ENCODE measurements around the gene USP33.
"Not testable (repeated sequence)": the region's sequence is repeated elsewhere in the genome, so short reads cannot be mapped to it uniquely, and the experiment has no call there.

USP33 gene

GRCh38 chr1:77688939-77689338 is 70.7 kb downstream of the USP33 start:
- no peaks in the 10 kb centered on the region for H3K9me3 Mint-ChIP-seq (ENCODE audit: low read depth)

DNA sequence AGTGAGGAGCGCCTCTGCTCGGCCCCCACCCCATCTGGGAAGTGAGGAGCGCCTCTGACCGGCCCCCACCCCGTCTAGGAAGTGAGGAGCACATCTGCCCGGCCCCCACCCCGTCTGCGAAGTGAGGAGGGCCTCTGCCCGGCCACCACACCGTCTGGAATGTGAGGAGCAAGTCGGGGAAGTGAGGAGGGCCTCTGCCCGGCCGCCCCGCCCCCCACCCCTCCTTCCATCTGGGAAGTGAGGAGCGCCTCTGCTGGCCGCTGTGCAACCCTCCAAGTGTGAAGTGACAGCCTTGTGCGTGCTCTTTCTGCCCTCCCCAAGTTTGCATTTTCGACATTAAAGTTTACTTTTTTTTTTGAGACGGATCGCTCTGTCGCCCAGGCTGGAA is 72.1 kb downstream of the USP33 start:
- Mint-ChIP-seq H3K4me3 (peak overlapping the region; percentile 51), H3K9me3 (ENCODE audit: low read depth) (no peaks in the 10 kb centered on the region), H3K27me3 (no peaks in the 10 kb centered on the region)

More at GRCh38 chr1:77688939-77689338, 70.7 kb downstream of the USP33 start:
- Mint-ChIP-seq H3K27me3 (no peaks in the 10 kb centered on the region), H3K4me1 (ENCODE audit: low read depth) (peaks cover 5% of the 10 kb centered on the region), H3K4me3 (no peak overlapping the region), H3K27ac (no peak overlapping the region), H3K36me3 (peaks cover 5% of the 10 kb centered on the region)

DNA sequence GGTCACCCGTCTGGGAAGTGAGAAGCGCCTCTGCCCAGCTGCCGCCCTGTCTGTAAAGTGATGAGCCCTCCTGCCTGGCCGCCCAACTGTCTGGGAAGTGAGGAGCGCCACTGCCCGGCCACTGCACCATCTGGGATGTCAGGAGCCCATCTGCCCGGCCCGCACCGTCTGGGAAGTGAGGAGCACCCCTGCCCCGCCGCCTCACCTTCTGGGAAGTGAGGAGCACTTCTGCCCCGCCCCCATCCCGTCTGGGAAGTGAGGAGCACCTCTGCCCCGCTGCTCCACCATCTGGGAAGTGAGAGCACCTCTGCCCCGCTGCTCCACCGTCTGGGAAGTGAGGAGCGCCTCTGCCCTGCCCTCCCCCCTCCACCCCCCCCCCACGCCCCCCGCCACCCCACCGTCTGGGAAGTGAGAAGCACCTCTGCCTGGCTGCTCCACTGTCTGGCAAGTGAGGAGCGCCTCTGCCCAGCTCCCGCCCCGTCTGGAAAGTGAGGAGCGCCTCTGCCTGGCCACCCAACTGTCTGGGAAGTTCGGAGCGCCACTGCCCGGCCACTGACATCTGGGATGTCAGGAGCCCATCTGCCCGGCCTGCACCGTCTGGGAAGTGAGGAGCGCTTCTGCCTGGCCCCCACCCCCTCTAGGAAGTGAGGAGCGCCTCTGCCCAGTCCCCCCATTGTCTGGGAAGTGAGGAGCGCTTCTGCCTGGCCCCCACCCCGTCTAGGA is 72.7 kb downstream of the USP33 start:
- no peak overlapping the region for H3K27ac Mint-ChIP-seq
- no peaks in the 10 kb centered on the region for H3K9me3 Mint-ChIP-seq (ENCODE audit: low read depth)
- H3K4me1 Mint-ChIP-seq (ENCODE audit: low read depth) = peaks cover 10% of the 10 kb centered on the region

More for the DNA sequence above, 72.1 kb downstream of the USP33 start:
- peaks cover 3% of the 10 kb centered on the region for H3K36me3 Mint-ChIP-seq
- no peak overlapping the region for H3K27ac Mint-ChIP-seq
- peaks cover 8% of the 10 kb centered on the region for H3K4me1 Mint-ChIP-seq (ENCODE audit: low read depth)

GRCh38 chr1:77683160-77684148 is 76.2 kb downstream of the USP33 start:
- Mint-ChIP-seq H3K4me3 (peak overlapping the region; percentile 89), H3K27ac (peak overlapping the region; percentile 94)

More for the DNA sequence above, 72.7 kb downstream of the USP33 start:
- Mint-ChIP-seq H3K36me3 (no peaks in the 10 kb centered on the region), H3K27me3 (no peaks in the 10 kb centered on the region), H3K4me3 (no peak overlapping the region)

DNA sequence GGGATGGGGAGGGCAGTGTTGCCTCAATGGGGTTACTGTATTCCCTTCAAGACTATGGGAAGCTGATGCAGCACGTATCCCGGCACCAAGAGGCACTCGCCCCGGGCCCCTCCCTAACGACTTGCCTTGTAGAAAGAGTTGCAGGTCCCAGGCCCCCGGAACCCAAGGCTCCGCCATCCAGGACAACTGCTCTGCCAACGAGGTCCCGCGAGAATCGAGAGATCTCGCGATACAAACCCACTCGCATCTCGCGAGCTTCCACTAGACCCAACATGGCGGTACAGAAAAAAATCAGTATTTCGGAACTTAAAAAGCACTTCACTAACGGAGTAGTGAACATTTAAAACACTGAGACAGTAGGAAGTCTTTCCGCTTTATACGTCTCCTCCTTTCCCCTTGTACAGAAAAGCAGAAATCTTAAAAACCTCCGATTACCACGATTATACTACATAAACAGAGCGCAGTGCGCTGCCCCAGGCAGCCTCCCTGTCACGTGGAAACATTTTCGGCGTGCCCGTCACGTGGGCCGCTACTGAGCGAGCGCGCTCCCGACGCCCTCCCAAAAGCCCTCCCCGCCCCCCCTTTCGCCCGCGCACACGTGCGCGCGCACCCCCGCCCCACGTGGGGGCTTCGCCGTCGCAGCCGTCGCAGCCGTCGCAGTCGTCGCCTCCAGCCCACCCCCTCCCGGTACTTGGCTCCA is 77.0 kb downstream of the USP33 start, which contains the start of gene ZZZ3:
Gene ZZZ3 (minus strand): TSS at position 199 of the 700 bp plus-strand sequence. CDS start 49,304 bp downstream, outside the sequence.
- Mint-ChIP-seq H3K4me1 (ENCODE audit: low read depth) (peaks cover 47% of the 10 kb centered on the region), H3K4me3 (peak within 1 kb of the TSS; percentile 89), H3K27me3 (no peaks in the 10 kb centered on the region), H3K36me3 (no peaks in the 10 kb centered on the region), H3K9me3 (ENCODE audit: low read depth) (no peaks in the 10 kb centered on the region), H3K27ac (peak within 1 kb of the TSS; percentile 94)

More at GRCh38 chr1:77683160-77684148, 76.2 kb downstream of the USP33 start:
- peaks cover 39% of the 10 kb centered on the region for H3K4me1 Mint-ChIP-seq (ENCODE audit: low read depth)
- H3K9me3 Mint-ChIP-seq (ENCODE audit: low read depth) = no peaks in the 10 kb centered on the region
- H3K36me3 Mint-ChIP-seq = no peaks in the 10 kb centered on the region
- H3K27me3 Mint-ChIP-seq = no peaks in the 10 kb centered on the region

GRCh38 chr1:77680173-77680572 is 79.5 kb downstream of the USP33 start:
- H3K27me3 Mint-ChIP-seq = no peaks in the 10 kb centered on the region
- H3K27ac Mint-ChIP-seq = peak overlapping the region; percentile 75
- no peaks in the 10 kb centered on the region for H3K9me3 Mint-ChIP-seq (ENCODE audit: low read depth)
- peak overlapping the region; percentile 14 for H3K4me3 Mint-ChIP-seq
- no peaks in the 10 kb centered on the region for H3K36me3 Mint-ChIP-seq
- peaks cover 62% of the 10 kb centered on the region for H3K4me1 Mint-ChIP-seq (ENCODE audit: low read depth)

GRCh38 chr1:77678660-77679610 is 80.7 kb downstream of the USP33 start:
- peaks cover 66% of the 10 kb centered on the region for H3K4me1 Mint-ChIP-seq (ENCODE audit: low read depth)
- H3K36me3 Mint-ChIP-seq = no peaks in the 10 kb centered on the region
- H3K4me3 Mint-ChIP-seq = peak overlapping the region; percentile 60
- H3K27ac Mint-ChIP-seq = peak overlapping the region; percentile 2
- H3K9me3 Mint-ChIP-seq (ENCODE audit: low read depth) = no peaks in the 10 kb centered on the region
- H3K27me3 Mint-ChIP-seq = no peaks in the 10 kb centered on the region

DNA sequence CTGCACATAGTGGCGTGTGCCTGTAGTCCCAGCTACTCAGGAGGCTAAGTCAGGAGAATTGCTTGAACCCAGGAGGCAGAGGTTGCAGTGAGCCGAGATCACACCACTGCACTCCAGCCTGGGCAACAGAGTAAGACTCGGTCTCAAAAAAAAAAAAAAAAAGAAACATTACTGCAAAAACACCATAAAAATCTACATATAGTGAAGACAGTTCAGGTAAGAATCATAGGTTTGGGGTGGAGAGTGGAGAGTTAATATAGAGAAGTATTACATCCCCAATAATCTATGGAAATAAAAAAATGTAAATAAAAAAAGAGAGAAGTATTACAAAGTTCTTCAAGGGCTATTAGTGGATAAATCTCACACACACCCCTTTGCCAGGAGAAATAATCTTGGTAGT is 84.8 kb downstream of the USP33 start:
- not testable (repeated sequence) for H3K27ac Mint-ChIP-seq; H3K9me3 Mint-ChIP-seq (ENCODE audit: low read depth); H3K4me3 Mint-ChIP-seq; H3K36me3 Mint-ChIP-seq; H3K27me3 Mint-ChIP-seq
- H3K4me1 Mint-ChIP-seq (ENCODE audit: low read depth) = peaks cover 77% of the 10 kb centered on the region

GRCh38 chr1:77673716-77674355 is 85.8 kb downstream of the USP33 start:
- Mint-ChIP-seq H3K27me3 (no peaks in the 10 kb centered on the region), H3K9me3 (ENCODE audit: low read depth) (no peaks in the 10 kb centered on the region), H3K36me3 (no peaks in the 10 kb centered on the region), H3K27ac (no peak overlapping the region), H3K4me3 (no peak overlapping the region), H3K4me1 (ENCODE audit: low read depth) (peaks cover 75% of the 10 kb centered on the region)

GRCh38 chr1:77673030-77673429 is 86.6 kb downstream of the USP33 start:
- Mint-ChIP-seq H3K27ac (no peak overlapping the region), H3K27me3 (no peaks in the 10 kb centered on the region), H3K4me3 (no peak overlapping the region), H3K4me1 (ENCODE audit: low read depth) (peaks cover 74% of the 10 kb centered on the region), H3K9me3 (ENCODE audit: low read depth) (no peaks in the 10 kb centered on the region), H3K36me3 (no peaks in the 10 kb centered on the region)

DNA sequence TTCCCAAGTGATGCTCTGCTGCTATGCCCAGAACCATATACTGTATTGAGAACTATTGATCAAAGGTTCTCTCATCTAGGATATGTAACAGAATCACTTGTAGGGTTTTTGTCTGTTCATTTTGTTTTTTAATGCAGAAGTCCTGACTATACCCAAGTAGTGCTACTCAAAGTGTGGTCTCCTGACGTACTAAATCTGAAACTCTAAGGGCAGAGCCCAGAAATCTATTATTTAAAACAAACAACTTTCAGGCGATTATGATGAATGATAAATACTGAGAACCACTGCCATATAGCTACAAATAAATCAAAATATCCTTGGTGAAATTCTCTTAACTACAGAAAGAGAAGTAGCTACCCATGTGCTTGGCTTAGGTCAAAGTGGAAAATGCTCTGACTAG is 87.3 kb downstream of the USP33 start:
- Mint-ChIP-seq H3K27ac (no peak overlapping the region), H3K4me1 (ENCODE audit: low read depth) (peaks cover 73% of the 10 kb centered on the region), H3K4me3 (no peak overlapping the region), H3K9me3 (ENCODE audit: low read depth) (no peaks in the 10 kb centered on the region), H3K36me3 (no peaks in the 10 kb centered on the region), H3K27me3 (no peaks in the 10 kb centered on the region)

DNA sequence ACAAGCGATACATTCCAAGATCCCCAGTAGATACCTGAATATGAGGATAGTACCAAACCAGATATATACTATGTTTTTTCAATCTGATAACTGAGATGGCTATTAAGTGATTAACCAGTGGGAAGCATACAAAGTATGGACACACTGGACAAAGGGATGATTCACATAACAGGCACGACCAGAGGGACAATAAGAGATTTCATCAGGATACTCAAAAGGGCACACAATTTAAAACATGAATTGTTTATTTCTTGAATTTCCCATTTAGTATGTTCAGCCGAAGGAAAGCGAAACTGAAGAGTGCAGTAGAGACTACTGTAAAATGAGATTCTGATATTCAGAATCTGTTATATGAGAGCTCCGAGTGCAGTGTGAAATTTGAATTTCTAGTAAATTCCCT is 87.8 kb downstream of the USP33 start:
- Mint-ChIP-seq H3K9me3 (ENCODE audit: low read depth) (no peaks in the 10 kb centered on the region), H3K4me1 (ENCODE audit: low read depth) (peaks cover 76% of the 10 kb centered on the region), H3K27me3 (no peaks in the 10 kb centered on the region), H3K36me3 (no peaks in the 10 kb centered on the region), H3K27ac (peak overlapping the region; percentile 46), H3K4me3 (peak overlapping the region; percentile 6)

GRCh38 chr1:77670330-77670729 is 89.3 kb downstream of the USP33 start:
- Mint-ChIP-seq H3K4me1 (ENCODE audit: low read depth) (peaks cover 70% of the 10 kb centered on the region), H3K27ac (no peak overlapping the region), H3K27me3 (no peaks in the 10 kb centered on the region), H3K9me3 (ENCODE audit: low read depth) (no peaks in the 10 kb centered on the region), H3K36me3 (no peaks in the 10 kb centered on the region), H3K4me3 (no peak overlapping the region)
